ENCODE data around the gene GNAZ.
"Not testable (repeated sequence)": the region's sequence is repeated elsewhere in the genome, so short reads cannot be mapped to it uniquely, and the experiment has no call there.

The GNAZ gene

DNA sequence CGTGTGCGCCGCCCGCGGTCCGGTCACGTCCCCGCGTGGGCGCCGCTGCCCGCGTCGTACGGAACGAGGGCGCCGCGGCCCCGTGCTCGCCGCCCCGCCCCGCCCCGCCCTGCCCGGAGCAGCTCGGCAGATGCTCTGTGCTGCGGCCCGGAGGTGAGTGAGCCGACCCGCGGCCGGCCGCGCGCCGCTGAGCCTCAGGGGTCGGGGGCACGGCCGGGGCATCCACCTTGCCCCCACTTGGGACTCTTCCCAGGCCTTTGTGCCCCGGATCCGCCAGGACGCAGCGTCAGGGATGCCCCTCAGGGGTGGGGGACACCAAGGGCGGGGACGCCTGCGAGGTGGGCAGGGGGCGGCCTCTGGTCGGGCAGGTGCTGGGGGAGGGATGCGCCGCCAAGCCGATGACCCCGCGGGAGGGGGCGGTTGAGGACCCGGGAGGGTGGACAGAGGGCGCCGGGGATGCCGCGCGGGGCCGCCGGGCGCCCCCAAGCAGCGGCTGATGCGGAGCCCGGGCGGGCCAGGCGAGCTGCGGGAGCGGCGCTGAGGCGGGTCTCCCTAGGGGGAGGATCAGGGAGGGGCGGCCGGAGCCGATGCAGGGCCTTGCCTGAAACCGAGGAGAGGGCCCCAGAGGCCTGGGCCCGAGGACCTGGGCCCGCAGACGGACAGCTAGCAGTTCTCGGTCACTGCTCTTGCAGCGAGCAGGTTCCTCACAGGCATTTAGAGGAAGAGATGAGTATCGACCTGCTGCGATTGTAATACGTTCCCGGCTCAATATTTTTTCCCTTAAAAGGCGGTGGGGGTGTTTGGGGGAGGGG is at the start of gene GNAZ:
Gene GNAZ, plus strand, starts transcription at position 102 of the 812 bp plus-strand sequence. CDS start 25,177 bp downstream, outside the sequence.
- TF ChIP-seq, protein P1, sequence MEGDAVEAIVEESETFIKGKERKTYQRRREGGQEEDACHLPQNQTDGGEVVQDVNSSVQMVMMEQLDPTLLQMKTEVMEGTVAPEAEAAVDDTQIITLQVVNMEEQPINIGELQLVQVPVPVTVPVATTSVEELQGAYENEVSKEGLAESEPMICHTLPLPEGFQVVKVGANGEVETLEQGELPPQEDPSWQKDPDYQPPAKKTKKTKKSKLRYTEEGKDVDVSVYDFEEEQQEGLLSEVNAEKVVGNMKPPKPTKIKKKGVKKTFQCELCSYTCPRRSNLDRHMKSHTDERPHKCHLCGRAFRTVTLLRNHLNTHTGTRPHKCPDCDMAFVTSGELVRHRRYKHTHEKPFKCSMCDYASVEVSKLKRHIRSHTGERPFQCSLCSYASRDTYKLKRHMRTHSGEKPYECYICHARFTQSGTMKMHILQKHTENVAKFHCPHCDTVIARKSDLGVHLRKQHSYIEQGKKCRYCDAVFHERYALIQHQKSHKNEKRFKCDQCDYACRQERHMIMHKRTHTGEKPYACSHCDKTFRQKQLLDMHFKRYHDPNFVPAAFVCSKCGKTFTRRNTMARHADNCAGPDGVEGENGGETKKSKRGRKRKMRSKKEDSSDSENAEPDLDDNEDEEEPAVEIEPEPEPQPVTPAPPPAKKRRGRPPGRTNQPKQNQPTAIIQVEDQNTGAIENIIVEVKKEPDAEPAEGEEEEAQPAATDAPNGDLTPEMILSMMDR (IDR thresholded peaks at IDR 0.05), result no peak
- no peak within 1 kb of the TSS for H3K27ac ChIP-seq
- H3K36me3 ChIP-seq, result no peaks in the 10 kb centered on the region
- H3K4me1 ChIP-seq (ENCODE audit: control insufficient read depth in 1 of 2, insufficient read depth in 1 of 2, low read depth in 1 of 2, low read length in 1 of 2), result peaks cover 10 to 16% of the 10 kb centered on the region in 2 experiments
- H3K27me3 ChIP-seq, result peaks cover 81% of the 10 kb centered on the region
- H3K9me3 ChIP-seq, result no peaks in the 10 kb centered on the region
- peak within 1 kb of the TSS; percentile 46 to 59 for H3K4me3 ChIP-seq (ENCODE audit: low read depth in 1 of 2, low read length in 1 of 2)

DNA sequence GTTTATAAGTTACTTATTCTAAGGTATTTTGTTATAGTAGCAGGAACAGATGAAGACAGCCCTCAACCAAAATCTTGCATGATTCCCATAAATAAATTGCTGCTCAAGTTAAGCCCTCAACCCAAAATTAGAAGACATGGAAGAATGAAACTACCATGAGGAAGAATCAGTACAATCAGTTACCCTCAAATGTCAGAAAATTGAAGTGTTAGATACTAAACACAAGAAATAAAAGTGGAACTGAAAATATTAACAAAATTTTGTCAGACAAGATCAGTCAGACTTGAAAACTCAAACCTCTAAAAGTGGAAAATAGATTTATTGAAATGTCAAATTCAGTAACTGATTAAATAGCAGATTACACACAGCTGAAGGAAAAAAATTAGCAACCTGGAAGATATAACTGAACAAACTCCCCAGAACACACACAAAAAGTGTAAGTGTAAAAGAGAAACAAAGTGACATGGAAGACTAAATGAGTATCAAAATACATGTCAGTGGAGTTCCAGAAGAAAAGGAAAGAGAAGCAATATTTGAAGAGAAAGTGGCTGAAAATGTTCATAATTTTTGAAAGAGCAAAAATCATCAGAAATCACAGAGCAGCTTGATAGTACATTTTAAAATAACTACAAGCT is 49.5 kb upstream of the GNAZ start:
- TF ChIP-seq, protein P1 (IDR thresholded peaks at IDR 0.05), result no peak
- Histone ChIP-seq H3K27me3 (no peaks in the 10 kb centered on the region), H3K27ac (no peak overlapping the region), H3K4me3 (ENCODE audit: low read depth in 1 of 2, low read length in 1 of 2) (no peak overlapping the region), H3K9me3 (no peaks in the 10 kb centered on the region), H3K36me3 (no peaks in the 10 kb centered on the region), H3K4me1 (ENCODE audit: control insufficient read depth in 1 of 2, insufficient read depth in 1 of 2, low read depth in 1 of 2, low read length in 1 of 2) (no peaks in the 10 kb centered on the region)

DNA sequence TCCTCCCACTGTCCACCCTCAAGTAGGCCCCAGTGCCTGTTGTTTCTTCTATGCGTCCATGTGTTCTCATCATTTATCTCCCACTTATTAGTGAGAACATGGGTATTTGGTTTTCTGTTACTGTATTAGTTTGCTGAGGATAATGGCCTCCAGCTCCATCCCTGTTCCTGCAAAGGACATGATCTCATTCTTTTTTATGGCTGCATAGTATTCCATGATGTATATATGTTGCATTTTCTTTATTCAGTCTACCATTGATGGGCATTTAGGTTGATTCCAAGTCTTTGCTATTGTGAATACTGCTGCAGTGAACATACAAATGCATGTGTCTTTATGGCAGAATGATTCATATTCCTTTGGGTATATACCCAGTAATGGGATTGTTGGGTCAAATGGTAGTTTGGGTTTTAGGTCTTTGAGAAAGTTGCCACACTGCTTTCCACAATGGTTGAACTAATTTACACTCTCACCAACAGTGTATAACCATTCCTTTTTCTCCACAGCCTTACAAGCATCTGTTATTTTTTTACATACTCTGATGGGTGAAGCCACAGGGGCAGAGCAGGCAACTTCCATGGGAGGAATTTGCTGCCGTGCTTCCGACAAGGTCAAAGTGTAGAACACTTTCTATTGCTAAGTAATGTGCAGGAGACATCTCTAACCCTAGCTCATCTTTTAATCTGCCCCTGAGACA is 48.5 kb upstream of the GNAZ start:
- H3K36me3 ChIP-seq; H3K27me3 ChIP-seq; H3K9me3 ChIP-seq; H3K4me3 ChIP-seq (ENCODE audit: low read depth in 1 of 2, low read length in 1 of 2); H3K4me1 ChIP-seq (ENCODE audit: control insufficient read depth in 1 of 2, insufficient read depth in 1 of 2, low read depth in 1 of 2, low read length in 1 of 2); H3K27ac ChIP-seq: not testable (repeated sequence)

DNA sequence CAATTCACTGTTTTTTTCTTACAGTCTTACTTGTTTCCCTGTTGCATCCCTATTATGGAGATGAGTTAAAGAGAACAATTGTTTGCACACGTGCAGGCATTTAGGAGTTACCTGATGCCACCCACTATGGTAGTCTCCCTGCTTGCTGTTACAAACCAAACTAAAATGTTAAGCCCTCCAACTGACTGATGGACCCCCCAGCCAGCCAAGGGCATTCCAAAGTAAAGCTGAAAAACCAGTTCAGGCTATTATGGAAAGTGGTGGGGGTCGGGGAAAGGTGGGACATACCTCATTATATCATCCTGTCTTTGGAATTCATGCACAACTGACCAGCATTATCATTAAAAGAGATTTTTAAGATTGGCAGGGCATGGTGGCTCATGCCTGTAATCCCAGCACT is 47.0 kb upstream of the GNAZ start:
- TF ChIP-seq, protein P1 (IDR thresholded peaks at IDR 0.05), result no peak
- no peaks in the 10 kb centered on the region for H3K4me1 ChIP-seq (ENCODE audit: control insufficient read depth in 1 of 2, insufficient read depth in 1 of 2, low read depth in 1 of 2, low read length in 1 of 2)

DNA sequence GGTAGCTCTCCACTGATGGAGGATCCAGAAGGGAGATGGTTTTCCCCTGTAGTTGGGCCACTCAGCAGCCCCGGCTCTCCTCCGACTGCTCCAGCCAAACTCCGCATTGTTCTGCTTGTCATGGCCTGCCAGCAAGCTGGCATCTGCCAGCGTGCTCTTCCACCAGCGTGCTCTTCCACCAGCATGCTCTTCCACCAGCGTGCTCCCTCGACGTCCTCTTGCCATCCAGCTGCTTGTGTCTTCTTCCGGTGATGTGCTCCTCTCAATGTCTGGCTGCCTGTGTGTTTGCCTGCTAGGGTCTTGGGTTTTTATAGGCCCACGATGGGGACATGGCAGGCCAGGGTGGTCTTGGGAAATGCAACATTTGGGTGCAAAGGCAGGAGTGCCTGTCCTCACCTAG is 43.5 kb upstream of the GNAZ start:
- TF ChIP-seq, protein P1 (IDR thresholded peaks at IDR 0.05), result no peak
- Histone ChIP-seq H3K4me1 (ENCODE audit: control insufficient read depth in 1 of 2, insufficient read depth in 1 of 2, low read depth in 1 of 2, low read length in 1 of 2) (no peaks in the 10 kb centered on the region), H3K9me3 (no peaks in the 10 kb centered on the region), H3K4me3 (ENCODE audit: low read depth in 1 of 2, low read length in 1 of 2) (no peak overlapping the region), H3K27ac (no peak overlapping the region), H3K36me3 (no peaks in the 10 kb centered on the region), H3K27me3 (peaks cover 3% of the 10 kb centered on the region)

More for the DNA sequence above, 47.0 kb upstream of the GNAZ start:
- Histone ChIP-seq H3K27ac (no peak overlapping the region), H3K36me3 (no peaks in the 10 kb centered on the region), H3K27me3 (no peaks in the 10 kb centered on the region), H3K9me3 (no peaks in the 10 kb centered on the region), H3K4me3 (ENCODE audit: low read depth in 1 of 2, low read length in 1 of 2) (no peak overlapping the region)

DNA sequence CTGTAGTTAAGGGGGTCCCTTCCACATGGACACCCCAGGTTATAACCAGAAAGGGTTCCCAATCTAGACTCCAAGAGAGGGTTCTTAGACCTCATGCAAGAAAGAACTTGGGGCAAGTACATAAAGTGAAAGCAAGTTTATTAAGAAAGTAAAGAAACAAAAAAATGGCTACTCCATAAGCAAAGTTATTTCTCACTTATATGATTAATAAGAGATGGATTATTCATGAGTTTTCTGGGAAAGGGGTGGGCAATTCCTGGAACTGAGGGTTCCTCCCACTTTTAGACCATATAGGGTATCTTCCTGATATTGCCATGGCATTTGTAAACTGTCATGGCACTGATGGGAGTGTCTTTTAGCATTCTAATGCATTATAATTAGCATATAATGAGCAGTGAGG is 42.5 kb upstream of the GNAZ start:
- not testable (repeated sequence) for H3K9me3 ChIP-seq; H3K27me3 ChIP-seq; H3K4me3 ChIP-seq (ENCODE audit: low read depth in 1 of 2, low read length in 1 of 2); H3K36me3 ChIP-seq; H3K27ac ChIP-seq; H3K4me1 ChIP-seq (ENCODE audit: control insufficient read depth in 1 of 2, insufficient read depth in 1 of 2, low read depth in 1 of 2, low read length in 1 of 2)
